ENCODE data around the gene IL36RN.

DNA sequence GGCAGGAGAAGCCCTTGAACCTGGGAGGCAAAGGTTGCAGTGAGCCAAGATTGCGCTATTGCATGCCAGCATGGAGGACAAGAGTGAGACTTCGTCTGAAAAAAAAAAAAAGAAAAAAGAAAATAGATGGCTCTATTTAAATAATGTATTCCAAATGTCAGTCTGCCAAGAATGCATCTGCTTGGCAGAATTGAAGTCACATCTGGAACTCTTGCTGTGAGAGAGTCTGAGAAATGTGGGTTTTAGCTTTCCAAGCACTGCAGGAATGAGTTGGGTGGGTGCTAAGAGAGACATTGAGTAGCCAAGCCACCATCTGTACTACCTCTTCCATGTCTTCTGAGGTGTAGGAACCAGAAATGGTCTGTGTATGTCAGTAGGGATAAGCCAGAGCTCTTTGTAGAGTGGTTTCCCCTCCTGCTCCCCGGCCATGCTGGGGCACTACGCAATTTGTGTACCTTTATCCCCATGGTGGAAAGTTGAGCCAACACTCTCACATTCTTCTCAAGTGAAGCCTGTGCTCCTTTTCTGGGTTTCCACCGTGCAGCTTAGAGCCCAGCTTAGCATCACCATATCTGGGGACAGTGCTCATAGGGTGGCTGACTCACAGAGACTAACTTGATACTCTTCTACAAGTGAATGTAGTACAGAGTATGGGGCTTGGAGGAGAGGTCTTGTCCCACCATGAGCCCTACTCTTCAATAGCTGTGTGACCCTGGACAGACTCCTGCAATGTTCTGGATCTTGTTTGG is 34.0 kb downstream of the IL36RN start:
- TF ChIP-seq POLR2A (IDR thresholded peaks at IDR 0.05) = no peak
- TF ChIP-seq, protein P1, sequence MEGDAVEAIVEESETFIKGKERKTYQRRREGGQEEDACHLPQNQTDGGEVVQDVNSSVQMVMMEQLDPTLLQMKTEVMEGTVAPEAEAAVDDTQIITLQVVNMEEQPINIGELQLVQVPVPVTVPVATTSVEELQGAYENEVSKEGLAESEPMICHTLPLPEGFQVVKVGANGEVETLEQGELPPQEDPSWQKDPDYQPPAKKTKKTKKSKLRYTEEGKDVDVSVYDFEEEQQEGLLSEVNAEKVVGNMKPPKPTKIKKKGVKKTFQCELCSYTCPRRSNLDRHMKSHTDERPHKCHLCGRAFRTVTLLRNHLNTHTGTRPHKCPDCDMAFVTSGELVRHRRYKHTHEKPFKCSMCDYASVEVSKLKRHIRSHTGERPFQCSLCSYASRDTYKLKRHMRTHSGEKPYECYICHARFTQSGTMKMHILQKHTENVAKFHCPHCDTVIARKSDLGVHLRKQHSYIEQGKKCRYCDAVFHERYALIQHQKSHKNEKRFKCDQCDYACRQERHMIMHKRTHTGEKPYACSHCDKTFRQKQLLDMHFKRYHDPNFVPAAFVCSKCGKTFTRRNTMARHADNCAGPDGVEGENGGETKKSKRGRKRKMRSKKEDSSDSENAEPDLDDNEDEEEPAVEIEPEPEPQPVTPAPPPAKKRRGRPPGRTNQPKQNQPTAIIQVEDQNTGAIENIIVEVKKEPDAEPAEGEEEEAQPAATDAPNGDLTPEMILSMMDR (IDR thresholded peaks at IDR 0.05) = no peak

Measured in esophagus squamous epithelium (tissue), 4 donors.